Stimulated activated effector memory CD8-positive, alpha-beta T cell treated with anti-CD3 and anti-CD28 coated beads, Interleukin-12 subunit alpha, Interleukin-12 subunit beta, amount 100 ng/mL, for 72 hours (primary cell): ENCODE data around the gene BSND.

Source experiments
- ATAC-seq: fragments of 150-1000 bp; cut with Tn5 transposase; 2 replicates; pipeline ENCODE4 v1.10.0; 2021
- DNase-seq, 2 donors: peaks; one replicate each; pipeline ENCODE4 v3.0.0; 2021 to 2022; ENCODE audit warnings: low spot score in 2 of 2
- H3K27ac Mint-ChIP-seq: one replicate; pipeline ENCODE4 v1.8.0; 2022; ENCODE audit warnings: mild to moderate bottlenecking, mixed read lengths
- H3K36me3 Mint-ChIP-seq: one replicate; pipeline ENCODE4 v1.8.0; 2022; ENCODE audit warnings: mild to moderate bottlenecking, mixed read lengths
- H3K4me1 Mint-ChIP-seq: one replicate; pipeline ENCODE4 v1.8.0; 2022; ENCODE audit warnings: mixed read lengths
- H3K4me3 Mint-ChIP-seq: one replicate; pipeline ENCODE4 v1.8.0; 2022; ENCODE audit warnings: mild to moderate bottlenecking, mixed read lengths
- H3K9me3 Mint-ChIP-seq: one replicate; pipeline ENCODE4 v1.8.0; 2022; ENCODE audit warnings: mixed read lengths

The BSND gene

GRCh38 chr1:55040933-55041494 is 42.3 kb downstream of the BSND start:
- H3K9me3 Mint-ChIP-seq, result no peaks in the 10 kb centered on the region
- no peak for DNase-seq
- no peak overlapping the region for H3K27ac Mint-ChIP-seq
- no peak overlapping the region for H3K4me3 Mint-ChIP-seq
- no peaks in the 10 kb centered on the region for H3K36me3 Mint-ChIP-seq
- ATAC-seq, result no peak
- H3K4me1 Mint-ChIP-seq, result no peaks in the 10 kb centered on the region

GRCh38 chr1:55041613-55042012 is 42.9 kb downstream of the BSND start:
- no peaks in the 10 kb centered on the region for H3K36me3 Mint-ChIP-seq

GRCh38 chr1:55043011-55043410 is 44.3 kb downstream of the BSND start:
- DNase-seq, result no peak
- no peak overlapping the region for H3K4me3 Mint-ChIP-seq
- no peaks in the 10 kb centered on the region for H3K4me1 Mint-ChIP-seq
- no peaks in the 10 kb centered on the region for H3K36me3 Mint-ChIP-seq
- no peak overlapping the region for H3K27ac Mint-ChIP-seq
- no peaks in the 10 kb centered on the region for H3K9me3 Mint-ChIP-seq
- ATAC-seq, result no peak

More at GRCh38 chr1:55041613-55042012, 42.9 kb downstream of the BSND start:
- Mint-ChIP-seq H3K4me3 (no peak overlapping the region), H3K4me1 (no peaks in the 10 kb centered on the region), H3K27ac (no peak overlapping the region), H3K9me3 (no peaks in the 10 kb centered on the region)
- ATAC-seq (no peak), DNase-seq (no peak)

- Mint-ChIP-seq H3K9me3 (no peaks in the 10 kb centered on the region), H3K4me1 (no peaks in the 10 kb centered on the region), H3K27ac (no peak overlapping the region), H3K36me3 (no peaks in the 10 kb centered on the region), H3K4me3 (no peak overlapping the region)
- no peak for DNase-seq
- no peak for ATAC-seq
Observed at GRCh38 chr1:55043726-55044125, 45.0 kb downstream of the BSND start.

GRCh38 chr1:55044617-55045397 is 46.1 kb downstream of the BSND start:
- Mint-ChIP-seq H3K4me3 (no peak overlapping the region), H3K9me3 (no peaks in the 10 kb centered on the region), H3K4me1 (no peaks in the 10 kb centered on the region), H3K27ac (no peak overlapping the region), H3K36me3 (no peaks in the 10 kb centered on the region)
- DNase-seq, result no peak
- ATAC-seq, result no peak

- Mint-ChIP-seq H3K27ac (no peak overlapping the region), H3K4me1 (no peaks in the 10 kb centered on the region), H3K4me3 (no peak overlapping the region), H3K36me3 (no peaks in the 10 kb centered on the region), H3K9me3 (no peaks in the 10 kb centered on the region)
- ATAC-seq (no peak), DNase-seq (no peak)
Observed at GRCh38 chr1:55045430-55045829, 46.7 kb downstream of the BSND start.

GRCh38 chr1:55046871-55047270 is 48.1 kb downstream of the BSND start:
- H3K9me3 Mint-ChIP-seq, result no peaks in the 10 kb centered on the region
- ATAC-seq, result no peak
- no peaks in the 10 kb centered on the region for H3K36me3 Mint-ChIP-seq
- H3K4me3 Mint-ChIP-seq, result no peak overlapping the region
- no peak overlapping the region for H3K27ac Mint-ChIP-seq
- DNase-seq, result no peak
- H3K4me1 Mint-ChIP-seq, result no peaks in the 10 kb centered on the region

GRCh38 chr1:55047611-55048010 is 48.9 kb downstream of the BSND start:
- Mint-ChIP-seq H3K9me3 (no peaks in the 10 kb centered on the region), H3K4me3 (no peak overlapping the region), H3K4me1 (no peaks in the 10 kb centered on the region), H3K27ac (no peak overlapping the region), H3K36me3 (no peaks in the 10 kb centered on the region)
- DNase-seq, result no peak
- no peak for ATAC-seq

GRCh38 chr1:55048453-55049270 is 49.9 kb downstream of the BSND start:
- DNase-seq, result no peak
- no peaks in the 10 kb centered on the region for H3K36me3 Mint-ChIP-seq
- no peak overlapping the region for H3K4me3 Mint-ChIP-seq
- H3K9me3 Mint-ChIP-seq, result no peaks in the 10 kb centered on the region
- no peak for ATAC-seq
- H3K27ac Mint-ChIP-seq, result no peak overlapping the region
- H3K4me1 Mint-ChIP-seq, result no peaks in the 10 kb centered on the region

- Mint-ChIP-seq H3K27ac (no peak overlapping the region), H3K36me3 (no peaks in the 10 kb centered on the region), H3K4me1 (no peaks in the 10 kb centered on the region), H3K9me3 (no peaks in the 10 kb centered on the region), H3K4me3 (no peak overlapping the region)
- DNase-seq (no peak), ATAC-seq (no peak)
Observed at GRCh38 chr1:55049271-55049913, 50.7 kb downstream of the BSND start.

GRCh38 chr1:55049914-55050278 is 51.2 kb downstream of the BSND start:
- Mint-ChIP-seq H3K4me3 (no peak overlapping the region), H3K36me3 (no peaks in the 10 kb centered on the region), H3K27ac (no peak overlapping the region), H3K9me3 (no peaks in the 10 kb centered on the region), H3K4me1 (no peaks in the 10 kb centered on the region)
- no peak for DNase-seq
- no peak for ATAC-seq

GRCh38 chr1:55050283-55050682 is 51.5 kb downstream of the BSND start:
- Mint-ChIP-seq H3K9me3 (no peaks in the 10 kb centered on the region), H3K4me1 (no peaks in the 10 kb centered on the region), H3K36me3 (no peaks in the 10 kb centered on the region), H3K4me3 (no peak overlapping the region), H3K27ac (no peak overlapping the region)
- DNase-seq (no peak), ATAC-seq (no peak)

- H3K4me1 Mint-ChIP-seq, result no peaks in the 10 kb centered on the region
- H3K36me3 Mint-ChIP-seq, result no peaks in the 10 kb centered on the region
- no peak overlapping the region for H3K27ac Mint-ChIP-seq
- DNase-seq, result no peak
- H3K4me3 Mint-ChIP-seq, result no peak overlapping the region
- no peak for ATAC-seq
- no peaks in the 10 kb centered on the region for H3K9me3 Mint-ChIP-seq
Observed at GRCh38 chr1:55051169-55051568, 52.4 kb downstream of the BSND start.

GRCh38 chr1:55051621-55052020 is 52.9 kb downstream of the BSND start:
- no peaks in the 10 kb centered on the region for H3K9me3 Mint-ChIP-seq
- no peaks in the 10 kb centered on the region for H3K4me1 Mint-ChIP-seq
- H3K36me3 Mint-ChIP-seq, result no peaks in the 10 kb centered on the region
- no peak overlapping the region for H3K4me3 Mint-ChIP-seq
- no peak for ATAC-seq
- no peak overlapping the region for H3K27ac Mint-ChIP-seq
- DNase-seq, result no peak

GRCh38 chr1:55052221-55053142 is 53.7 kb downstream of the BSND start:
- DNase-seq, result no peak
- no peak for ATAC-seq
- Mint-ChIP-seq H3K4me3 (no peak overlapping the region), H3K9me3 (no peaks in the 10 kb centered on the region), H3K4me1 (no peaks in the 10 kb centered on the region), H3K36me3 (no peaks in the 10 kb centered on the region), H3K27ac (no peak overlapping the region)
